HG03066 (cell line): ENCODE measurements around the gene F7.

Source experiments
- ATAC-seq: cut with Tn5 transposase; IDR thresholded peaks from one replicate; pipeline ENCODE4 v1.9.1; 2021; ENCODE audit warnings: low read depth; ENCODE audit not compliant: unreplicated experiment

The F7 gene

GRCh38 chr13:113129480-113129879 lies 23.9 kb downstream of the F7 start:
- ATAC-seq: no peak

- ATAC-seq: no peak
These were observed 24.5 kb downstream of the F7 start for GRCh38 chr13:113129921-113130750.

GRCh38 chr13:113135281-113135760 lies 29.7 kb downstream of the F7 start:
- no peak for ATAC-seq

GRCh38 chr13:113137691-113138298 lies 32.2 kb downstream of the F7 start:
- ATAC-seq: no peak

- ATAC-seq: no peak
These were observed 33.4 kb downstream of the F7 start for GRCh38 chr13:113138792-113139551.

GRCh38 chr13:113139577-113139976 lies 34.0 kb downstream of the F7 start:
- ATAC-seq: no peak

GRCh38 chr13:113140677-113141600 lies 35.3 kb downstream of the F7 start:
- ATAC-seq: no peak

GRCh38 chr13:113141601-113141970 lies 36.0 kb downstream of the F7 start:
- no peak for ATAC-seq

- ATAC-seq: no peak
These were observed 37.3 kb downstream of the F7 start for GRCh38 chr13:113142876-113143275.

GRCh38 chr13:113143466-113144254 lies 38.1 kb downstream of the F7 start:
- no peak for ATAC-seq

GRCh38 chr13:113144255-113144629 lies 38.7 kb downstream of the F7 start:
- no peak for ATAC-seq

GRCh38 chr13:113145496-113145895 lies 39.9 kb downstream of the F7 start:
- ATAC-seq: no peak

GRCh38 chr13:113145911-113146598 lies 40.5 kb downstream of the F7 start:
- ATAC-seq: no peak

- ATAC-seq: no peak
These were observed 41.2 kb downstream of the F7 start for GRCh38 chr13:113146750-113147149.

- no peak for ATAC-seq
These were observed 41.6 kb downstream of the F7 start for GRCh38 chr13:113147206-113147605.

- ATAC-seq: no peak
These were observed 42.8 kb downstream of the F7 start for GRCh38 chr13:113148407-113148806.

GRCh38 chr13:113148940-113149503 lies 43.4 kb downstream of the F7 start:
- ATAC-seq: no peak

- ATAC-seq: no peak
These were observed 44.3 kb downstream of the F7 start for GRCh38 chr13:113149711-113150549.
